Heart left ventricle (tissue), 16 donors: Measurements from ENCODE around the gene PHB1. TPM values are rescaled to one million over a fixed set of nuclear protein-coding genes. Genes with fewer than 3 reads are reported as not detected.

ENCODE experiments used
- ATAC-seq, 4 donors: fragments of 200-7000 bp; cut with Tn5 transposase; one replicate each; pipeline ENCODE4 v1.9.1; 2020 to 2022; ENCODE audit warnings: moderate library complexity in 4 of 4, mild to moderate bottlenecking in 3 of 4, moderate number of reproducible peaks in 1 of 4
- DNase-seq, 5 donors: peaks; one replicate each; pipeline ENCODE4 v3.0.0-alpha.2; 2020
- H3K27ac ChIP-seq, 12 donors: fragments of 200-600 bp; sonication (generic) in 4 of 12; one replicate each; pipeline versions ENCODE4 v1.5.0 to v1.8.0; 2016 to 2022; ENCODE audit warnings: mild to moderate bottlenecking in 2 of 12
- H3K27me3 ChIP-seq, 9 donors: fragments of 200-600 bp; sonication (generic) in 2 of 9; one replicate each; pipeline versions ENCODE4 v1.5.1 to v1.8.0; 2016 to 2022; ENCODE audit warnings: mild to moderate bottlenecking in 3 of 9
- H3K36me3 ChIP-seq, 9 donors: fragments of 200-600 bp; sonication (generic) in 2 of 9; one replicate each; pipeline versions ENCODE4 v1.5.0 to v1.8.0; 2018 to 2022; ENCODE audit warnings: mild to moderate bottlenecking in 2 of 9
- H3K4me1 ChIP-seq, 12 donors: fragments of 200-600 bp; sonication (generic) in 4 of 12; one replicate each; pipeline versions ENCODE4 v1.5.0 to v1.8.0; 2016 to 2022; ENCODE audit warnings: mild to moderate bottlenecking in 3 of 12
- H3K4me3 ChIP-seq, 12 donors: fragments of 200-600 bp; sonication (generic) in 4 of 12; one replicate each; pipeline versions ENCODE4 v1.5.0 to v1.8.0; 2017 to 2022; ENCODE audit warnings: mild to moderate bottlenecking in 9 of 12, moderate library complexity in 4 of 12
- H3K9me3 ChIP-seq, 12 donors: fragments of 200-600 bp; sonication (generic) in 4 of 12; one replicate each; pipeline versions ENCODE4 v1.5.0 to v1.8.0; 2016 to 2022; ENCODE audit warnings: mild to moderate bottlenecking in 1 of 12
- POLR2A ChIP-seq, 2 donors: fragments of 450-650 bp; IDR thresholded peaks; one replicate each; pipeline ENCODE4 v1.6.1; 2017; ENCODE audit warnings: antibody characterized with exemption in 2 of 2, mild to moderate bottlenecking in 2 of 2, moderate library complexity in 2 of 2
- WGBS, 4 donors: extraction: QIAGEN DNeasy Blood & Tissue Kit in 2 of 4; methylation state at CpG; one replicate each; pipeline versions ENCODE4 v1.1.5 to v1.1.7; 2013 to 2018; 5-methylcytosine and 5-hydroxymethylcytosine counted together
- intact Hi-C, 10 donors: fragments of 100-400 bp; cut with DNase I; formaldehyde crosslinking; loops; one replicate each; pipeline versions ENCODE4 v1.11.1 to v1.14.2; 2022
- polyA plus RNA-seq, 2 donors: library from polyadenylated mRNA; stranded (reverse); fragments of 200-250 nt; gene quantifications; one replicate each; pipeline ENCODE4 v1.2.3, GENCODE V29; 2013
- total RNA-seq, 9 donors: library from RNA; depleted of rRNA in 2 of 9; stranded (reverse); fragments of >200 nt in 2 of 9; fragmentation: NEBNext Ultra II Directional in 3 of 9; extraction: Animal tissue kit (Norgen Biotek cat#: 25700) in 3 of 9; gene quantifications; one replicate each; pipeline versions ENCODE4 v1.1.0 to v1.2.4, GENCODE V29; 2016 to 2023
- TF ChIP-seq, protein P1 (sequence below), 12 donors: fragments of 200-600 bp; sonication (generic) in 4 of 12; IDR thresholded peaks; one replicate each; pipeline versions ENCODE4 v1.5.0 to v1.8.0; 2018 to 2022; ENCODE audit warnings: antibody characterized with exemption in 12 of 12, mild to moderate bottlenecking in 5 of 12
- donor health status: ischemic (EF 13 %, LVEDD 7.1; RV severe dilation, severe dysfunction).
- donor health status: healthy with polysubstance abuse.
- donor health status: DM: no; HTN: yes; CAD: no.
- donor health status: DM: no; HTN: no; CAD: no.
- donor health status: ischemic (EF 25% LVEDD 6.9; RV normal size, moderate dysfunction).
- donor health status: ischemic (EF 25% LVEDD 5.7; RV mildly dilated, moderate dysfunction).
- donor health status: healthy.
- donor health status: DM: yes; HTN: yes; CAD: no.
- donor health status: ischemic (EF 35%, LVEDD 5.7; RV mildly dilated, moderate dysfunction).
- donor health status: nonischemic (EF 11% LVEDD 7.7; RV severe dilation, severe dysfunction).
- donor health status: DM: yes; HTN: yes; CAD: no.
- donor health status: PGD.
- donor health status: ischemic (EF 29% LVEDD 5.4; RV normal size, mild dysfunction).
- donor health status: nonischemic (EF 23%, LVEDD 6.1; RV moderate dilation, normal function).

The PHB1 gene
- total and polyA plus RNA-seq, 11 donors = 125 to 328 (median 211) TPM

DNA sequence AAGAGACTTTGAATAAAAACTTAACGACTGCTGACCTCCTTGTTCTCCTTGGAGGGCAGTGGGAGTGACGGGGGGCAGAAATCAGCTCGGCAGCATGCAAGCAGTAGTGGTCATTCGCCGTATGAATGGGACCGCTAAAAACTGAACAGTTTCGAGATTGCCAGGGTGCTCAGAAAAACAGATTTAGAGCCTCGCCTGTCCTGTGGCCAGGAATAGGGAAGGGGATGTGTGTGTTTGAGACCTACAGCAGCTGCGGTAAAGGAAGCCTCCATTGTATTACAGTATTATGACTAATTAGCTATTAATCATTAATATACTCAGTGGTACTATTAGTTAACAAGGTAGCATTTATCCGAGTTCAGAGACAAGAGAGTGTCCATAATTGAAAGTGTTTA, 52.0 kb downstream of the PHB1 start:
- H3K27ac ChIP-seq = peak overlapping the region in 11 of 12 donors; percentile 83 to 95 (median 90)
- peaks cover 5 to 48% (median 26%) of the 10 kb centered on the region in 12 donors for H3K4me1 ChIP-seq
- no peaks in the 10 kb centered on the region for H3K36me3 ChIP-seq
- intact Hi-C loops = loop anchor here in 3 of 10 donors (5.0 kb wide), 2 partner anchors 35 to 45 kb away; no protein-coding TSS in a partner anchor
- TF ChIP-seq POLR2A (IDR thresholded peaks at IDR 0.05) = no peak
- TF ChIP-seq, protein P1, sequence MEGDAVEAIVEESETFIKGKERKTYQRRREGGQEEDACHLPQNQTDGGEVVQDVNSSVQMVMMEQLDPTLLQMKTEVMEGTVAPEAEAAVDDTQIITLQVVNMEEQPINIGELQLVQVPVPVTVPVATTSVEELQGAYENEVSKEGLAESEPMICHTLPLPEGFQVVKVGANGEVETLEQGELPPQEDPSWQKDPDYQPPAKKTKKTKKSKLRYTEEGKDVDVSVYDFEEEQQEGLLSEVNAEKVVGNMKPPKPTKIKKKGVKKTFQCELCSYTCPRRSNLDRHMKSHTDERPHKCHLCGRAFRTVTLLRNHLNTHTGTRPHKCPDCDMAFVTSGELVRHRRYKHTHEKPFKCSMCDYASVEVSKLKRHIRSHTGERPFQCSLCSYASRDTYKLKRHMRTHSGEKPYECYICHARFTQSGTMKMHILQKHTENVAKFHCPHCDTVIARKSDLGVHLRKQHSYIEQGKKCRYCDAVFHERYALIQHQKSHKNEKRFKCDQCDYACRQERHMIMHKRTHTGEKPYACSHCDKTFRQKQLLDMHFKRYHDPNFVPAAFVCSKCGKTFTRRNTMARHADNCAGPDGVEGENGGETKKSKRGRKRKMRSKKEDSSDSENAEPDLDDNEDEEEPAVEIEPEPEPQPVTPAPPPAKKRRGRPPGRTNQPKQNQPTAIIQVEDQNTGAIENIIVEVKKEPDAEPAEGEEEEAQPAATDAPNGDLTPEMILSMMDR (IDR thresholded peaks at IDR 0.05) = no peak
- no peaks in the 10 kb centered on the region for H3K9me3 ChIP-seq
- WGBS, 4 donors = 20 to 25% (median 22%) methylated on average over 10 of the region's 10 CpGs
- DNase-seq = no peak
- H3K27me3 ChIP-seq = no peaks in the 10 kb centered on the region
- no peak for ATAC-seq
- H3K4me3 ChIP-seq = peak overlapping the region; percentile 77 to 98 (median 92)

DNA sequence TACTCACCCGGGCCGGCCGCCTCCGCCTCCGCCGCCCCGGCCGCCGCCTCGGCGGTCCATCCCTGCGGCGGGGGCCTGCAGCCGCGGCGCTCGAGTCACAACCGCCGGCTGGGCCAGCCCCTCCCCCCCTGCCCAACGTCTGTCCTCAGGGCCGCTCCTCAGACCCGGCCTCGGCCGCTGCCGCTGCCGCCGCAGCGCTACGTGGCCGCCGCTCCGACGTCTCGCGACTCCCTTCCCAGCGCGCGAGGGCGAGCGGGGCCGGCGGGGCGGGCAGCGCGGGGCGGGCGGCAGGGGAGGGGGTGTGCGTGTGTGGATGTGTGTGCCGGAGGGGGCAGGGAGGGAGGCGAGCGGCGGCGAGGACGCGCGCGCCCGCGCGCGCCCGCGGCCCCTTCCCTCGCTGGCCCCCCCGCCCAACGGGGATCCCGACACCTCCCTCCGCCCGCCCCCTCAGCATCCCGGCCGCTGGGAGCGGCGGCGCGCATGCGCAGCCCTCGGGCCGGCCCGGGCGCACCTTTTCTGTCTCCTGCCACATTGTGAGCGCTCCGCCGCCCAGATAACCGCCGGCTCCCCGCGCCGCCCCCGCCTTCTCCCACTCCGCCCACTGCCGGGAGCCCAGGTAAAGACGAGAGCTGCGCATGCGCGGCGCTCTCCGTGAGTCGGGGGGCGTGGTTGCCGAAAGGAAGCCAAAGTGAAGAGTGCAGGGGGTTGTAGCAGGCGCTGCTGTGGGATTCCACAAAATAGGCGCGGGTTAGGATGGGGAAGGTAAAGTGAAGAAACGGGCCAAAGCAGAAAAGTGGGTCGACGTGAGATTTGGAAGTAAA, 52.6 kb downstream of the PHB1 start, which contains the start of gene ZNF652:
TSS of gene ZNF652 (minus strand) at position 349 of the 821 bp plus-strand sequence. CDS start 44,525 bp downstream, outside the sequence.
- Histone ChIP-seq H3K27me3 (no peaks in the 10 kb centered on the region), H3K27ac (peak within 1 kb of the TSS; percentile 73 to 95 (median 89)), H3K9me3 (no peaks in the 10 kb centered on the region), H3K4me1 (peaks cover 5 to 53% (median 26%) of the 10 kb centered on the region in 12 donors), H3K36me3 (no peaks in the 10 kb centered on the region), H3K4me3 (peak within 1 kb of the TSS; percentile 77 to 98 (median 92))
- peak; percentile 82 to 96 (median 89) for ATAC-seq
- intact Hi-C loops = loop anchor here in 3 of 10 donors (5.0 kb wide), 2 partner anchors 35 to 45 kb away; no protein-coding TSS in a partner anchor
- 0 to 1% (median 1%) methylated on average over 46 to 104 of the region's 106 CpGs for WGBS, 4 donors
- peak; percentile 88 to 93 (median 93) for DNase-seq
- TF ChIP-seq, protein P1 (IDR thresholded peaks at IDR 0.05) = no peak
- peak in 1 of 2 donors; percentile 8 for TF ChIP-seq POLR2A (IDR thresholded peaks at IDR 0.05)

DNA sequence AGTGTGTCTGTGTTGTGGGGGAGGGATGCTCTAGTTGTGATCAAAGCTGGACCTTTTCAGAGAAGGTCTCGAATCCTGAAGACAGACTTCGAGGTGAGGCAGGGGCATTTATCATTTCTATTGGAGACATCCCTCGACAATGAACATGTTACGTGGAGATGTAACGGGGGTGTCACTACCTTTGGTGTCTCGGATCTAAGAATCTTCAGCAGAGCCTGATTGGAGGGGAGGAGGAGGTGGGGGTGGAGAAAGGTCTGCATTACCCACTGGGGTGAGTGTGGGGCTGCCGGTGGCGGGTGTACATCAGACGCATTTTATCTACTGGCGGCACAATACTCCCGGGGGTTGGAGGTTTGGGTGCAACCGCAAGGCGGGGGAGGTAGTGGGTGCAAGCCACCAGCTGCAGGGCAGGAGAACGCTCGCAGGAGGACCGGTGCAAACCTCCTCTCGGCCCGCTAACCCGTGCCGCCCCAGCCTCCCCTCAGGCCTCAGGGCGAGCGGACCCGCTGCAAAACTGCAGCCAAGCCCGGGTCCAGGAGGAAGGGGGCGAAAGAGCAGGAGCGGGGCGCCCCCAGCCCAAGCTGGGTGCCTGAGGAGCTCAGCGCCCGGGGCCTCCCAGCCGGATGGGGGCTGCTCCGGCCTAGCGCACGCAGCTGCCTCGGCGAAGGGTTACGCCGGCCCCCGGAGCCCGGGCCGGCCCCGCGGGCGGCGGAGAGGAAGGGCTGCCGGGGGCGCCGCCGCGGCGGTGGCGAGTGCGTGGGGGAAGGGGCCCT, 53.4 kb downstream of the PHB1 start:
- peak overlapping the region; percentile 77 to 98 (median 92) for H3K4me3 ChIP-seq
- H3K27ac ChIP-seq = peak overlapping the region; percentile 73 to 95 (median 89)
- ATAC-seq (peak in 3 of 4 donors; percentile 6 to 39 (median 33)), DNase-seq (peak; percentile 29 to 86 (median 49))
- H3K27me3 ChIP-seq = no peaks in the 10 kb centered on the region
- no peak for TF ChIP-seq POLR2A (IDR thresholded peaks at IDR 0.05)
- TF ChIP-seq, protein P1 (IDR thresholded peaks at IDR 0.05) = no peak
- WGBS, 4 donors = 0 to 1% (median 0%) methylated on average over 18 to 52 of the region's 52 CpGs
- H3K9me3 ChIP-seq = no peaks in the 10 kb centered on the region
- H3K36me3 ChIP-seq = no peaks in the 10 kb centered on the region
- peaks cover 5 to 59% (median 26%) of the 10 kb centered on the region in 12 donors for H3K4me1 ChIP-seq
- intact Hi-C loops = loop anchor here in 3 of 10 donors (5.0 kb wide), 2 partner anchors 34 to 44 kb away; no protein-coding TSS in a partner anchor
